ENCODE data around the gene LRFN4. TPM values are rescaled to one million over a fixed set of nuclear protein-coding genes. Genes with fewer than 3 reads are reported as not detected.

Gene LRFN4
- total and polyA plus RNA-seq, 2 of the 13 experiments (the other 11 are each of a cell fraction or from before 2014, with no cell fraction given): 1.3 to 6.8 TPM

GRCh38 chr11:66906061-66906733 lies 49.3 kb downstream of the LRFN4 start (continued):
- no peak for TF ChIP-seq KDM5B (CRISPR knock-in tag; IDR thresholded peaks at IDR 0.05; ENCODE audit: borderline replicate concordance)
- no peak for TF ChIP-seq ZNF83 (CRISPR knock-in tag; IDR thresholded peaks at IDR 0.05; ENCODE audit: borderline replicate concordance)
- TF ChIP-seq KLF12 (CRISPR knock-in tag; IDR thresholded peaks at IDR 0.05; ENCODE audit: borderline replicate concordance): no peak
- peak; percentile 80 for TF ChIP-seq SAP130 (CRISPR knock-in tag; IDR thresholded peaks at IDR 0.05; ENCODE audit: low read depth)
- no peak for TF ChIP-seq ZNF282 (IDR thresholded peaks at IDR 0.05; ENCODE audit: partially characterized antibody)
- TF ChIP-seq ZBTB44 (CRISPR knock-in tag; IDR thresholded peaks at IDR 0.05): no peak
- TF ChIP-seq ESRRA (CRISPR knock-in tag; IDR thresholded peaks at IDR 0.05; ENCODE audit: low read depth): no peak
- no peak for TF ChIP-seq SMAD9 (CRISPR knock-in tag; IDR thresholded peaks at IDR 0.05)
- TF ChIP-seq GABPA (IDR thresholded peaks at IDR 0.05; ENCODE audit: low read depth, low read length): no peak
- TF ChIP-seq GABPA (CRISPR knock-in tag; IDR thresholded peaks at IDR 0.05; ENCODE audit: low read depth): no peak
- TF ChIP-seq, protein P1, sequence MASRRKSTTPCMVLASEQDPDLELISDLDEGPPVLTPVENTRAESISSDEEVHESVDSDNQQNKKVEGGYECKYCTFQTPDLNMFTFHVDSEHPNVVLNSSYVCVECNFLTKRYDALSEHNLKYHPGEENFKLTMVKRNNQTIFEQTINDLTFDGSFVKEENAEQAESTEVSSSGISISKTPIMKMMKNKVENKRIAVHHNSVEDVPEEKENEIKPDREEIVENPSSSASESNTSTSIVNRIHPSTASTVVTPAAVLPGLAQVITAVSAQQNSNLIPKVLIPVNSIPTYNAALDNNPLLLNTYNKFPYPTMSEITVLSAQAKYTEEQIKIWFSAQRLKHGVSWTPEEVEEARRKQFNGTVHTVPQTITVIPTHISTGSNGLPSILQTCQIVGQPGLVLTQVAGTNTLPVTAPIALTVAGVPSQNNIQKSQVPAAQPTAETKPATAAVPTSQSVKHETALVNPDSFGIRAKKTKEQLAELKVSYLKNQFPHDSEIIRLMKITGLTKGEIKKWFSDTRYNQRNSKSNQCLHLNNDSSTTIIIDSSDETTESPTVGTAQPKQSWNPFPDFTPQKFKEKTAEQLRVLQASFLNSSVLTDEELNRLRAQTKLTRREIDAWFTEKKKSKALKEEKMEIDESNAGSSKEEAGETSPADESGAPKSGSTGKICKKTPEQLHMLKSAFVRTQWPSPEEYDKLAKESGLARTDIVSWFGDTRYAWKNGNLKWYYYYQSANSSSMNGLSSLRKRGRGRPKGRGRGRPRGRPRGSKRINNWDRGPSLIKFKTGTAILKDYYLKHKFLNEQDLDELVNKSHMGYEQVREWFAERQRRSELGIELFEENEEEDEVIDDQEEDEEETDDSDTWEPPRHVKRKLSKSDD (CRISPR knock-in tag; IDR thresholded peaks at IDR 0.05; ENCODE audit: low read depth): peak; percentile 40; the same call in 1 of the 2 replicates
- TF ChIP-seq BCLAF1 (IDR thresholded peaks at IDR 0.05): no peak
- no peak for TF ChIP-seq ZNF225 (CRISPR knock-in tag; IDR thresholded peaks at IDR 0.05)
- TF ChIP-seq PHF5A (CRISPR knock-in tag; IDR thresholded peaks at IDR 0.05; ENCODE audit: low read depth, unreplicated experiment): no peak
- TF ChIP-seq TAF1 (CRISPR knock-in tag; IDR thresholded peaks at IDR 0.05): peak; percentile 56
- no peak for TF ChIP-seq ZNF121 (CRISPR knock-in tag; IDR thresholded peaks at IDR 0.05)
- peak; percentile 24; the same call in 1 of the 2 replicates for TF ChIP-seq FOXA3 (CRISPR knock-in tag; IDR thresholded peaks at IDR 0.05)
- TF ChIP-seq ZNF253 (CRISPR knock-in tag; IDR thresholded peaks at IDR 0.05; ENCODE audit: borderline replicate concordance): no peak
- no peak for TF ChIP-seq AHR (CRISPR knock-in tag; IDR thresholded peaks at IDR 0.05)
- TF ChIP-seq FOXJ3 (CRISPR knock-in tag; IDR thresholded peaks at IDR 0.05; ENCODE audit: borderline replicate concordance): no peak
- TF ChIP-seq KDM3A (CRISPR knock-in tag; IDR thresholded peaks at IDR 0.05; ENCODE audit: low read depth): no peak; the same call in 1 of the 2 replicates
- TF ChIP-seq, protein P2, sequence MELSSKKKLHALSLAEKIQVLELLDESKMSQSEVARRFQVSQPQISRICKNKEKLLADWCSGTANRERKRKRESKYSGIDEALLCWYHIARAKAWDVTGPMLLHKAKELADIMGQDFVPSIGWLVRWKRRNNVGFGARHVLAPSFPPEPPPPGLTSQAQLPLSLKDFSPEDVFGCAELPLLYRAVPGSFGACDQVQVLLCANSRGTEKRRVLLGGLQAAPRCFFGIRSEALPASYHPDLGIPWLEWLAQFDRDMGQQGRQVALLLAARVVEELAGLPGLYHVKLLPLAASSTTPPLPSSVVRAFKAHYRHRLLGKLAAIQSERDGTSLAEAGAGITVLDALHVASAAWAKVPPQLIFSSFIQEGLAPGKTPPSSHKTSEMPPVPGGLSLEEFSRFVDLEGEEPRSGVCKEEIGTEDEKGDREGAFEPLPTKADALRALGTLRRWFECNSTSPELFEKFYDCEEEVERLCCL (CRISPR knock-in tag; IDR thresholded peaks at IDR 0.05; ENCODE audit: borderline replicate concordance): no peak
- TF ChIP-seq ZKSCAN5 (CRISPR knock-in tag; IDR thresholded peaks at IDR 0.05): no peak
- TF ChIP-seq RELA (CRISPR knock-in tag; IDR thresholded peaks at IDR 0.05): no peak
